Stimulated activated CD8-positive, alpha-beta memory T cell treated with anti-CD3 and anti-CD28 coated beads, Interleukin-2, amount 100 ng/mL, for 1 hour (primary cell): ENCODE data around the gene JAK2.

Source experiments
- DNase-seq, 2 donors: peaks; one replicate each; pipeline ENCODE4 v3.0.0-alpha.2; 2020; ENCODE audit warnings: low read depth in 2 of 2

The JAK2 gene

GRCh38 chr9:5140151-5140550, 155.1 kb downstream of the JAK2 start:
- DNase-seq: no peak

GRCh38 chr9:5144217-5144616, 159.1 kb downstream of the JAK2 start:
- DNase-seq: no peak

DNA sequence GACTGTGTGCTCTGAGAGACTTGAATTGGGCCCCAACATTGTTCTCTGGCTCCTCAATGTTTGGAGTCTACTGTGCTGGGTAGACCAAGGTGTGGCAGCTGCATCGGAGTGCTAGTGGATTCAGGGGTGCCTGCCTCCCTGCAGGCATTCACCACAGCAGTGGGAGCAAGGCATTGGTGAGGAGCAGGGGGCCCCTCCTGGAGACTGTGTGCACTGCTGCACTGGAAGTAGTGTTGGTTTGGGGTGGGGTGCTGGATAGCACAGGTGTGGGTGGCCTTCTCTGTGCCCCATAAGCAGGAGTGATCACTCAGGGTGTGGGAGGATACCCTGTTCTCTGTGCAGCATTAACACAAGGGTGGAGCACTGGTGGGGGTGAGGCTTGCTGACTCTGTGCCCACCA, 161.2 kb downstream of the JAK2 start:
- no peak for DNase-seq
